ENCODE data around the gene BST2.

GRCh38 chr19:17406887-17407196 is 1.4 kb upstream of the BST2 start:
- no peak for TF ChIP-seq POLR2A (IDR thresholded peaks at IDR 0.05; ENCODE audit: low read depth, low read length)
- TF ChIP-seq RCOR1 (IDR thresholded peaks at IDR 0.05; ENCODE audit: insufficient replicate concordance, low read length), result no peak

Measured in IMR-90 (cell line).